Endodermal cell (in vitro differentiated cells): ENCODE data around the gene LINC01488. TPM values are rescaled to one million over a fixed set of nuclear protein-coding genes. Genes with fewer than 3 reads are reported as not detected.

ENCODE experiments used
- DNase-seq: peaks from one replicate; pipeline ENCODE4 v3.0.0-alpha.2; 2017
- H3K27ac ChIP-seq: 2 replicates; pipeline ENCODE4 v1.5.1; 2013; ENCODE audit warnings: mild to moderate bottlenecking, low read depth, low read length, moderate library complexity
- H3K27me3 ChIP-seq: 2 replicates; pipeline ENCODE4 v1.6.1; 2013; ENCODE audit warnings: mild to moderate bottlenecking, low read length, moderate library complexity; ENCODE audit not compliant: insufficient read depth, control insufficient read depth, poor library complexity, severe bottlenecking
- H3K36me3 ChIP-seq: 2 replicates; pipeline ENCODE4 v1.7.0; 2013; ENCODE audit warnings: mild to moderate bottlenecking, low read length, moderate library complexity; ENCODE audit not compliant: control insufficient read depth, insufficient read depth
- H3K4me1 ChIP-seq: one replicate; pipeline ENCODE4 v1.7.0; 2013; ENCODE audit warnings: low read length; ENCODE audit not compliant: control insufficient read depth, insufficient read depth
- H3K4me3 ChIP-seq: 2 replicates; pipeline ENCODE4 v1.5.1; 2013; ENCODE audit warnings: mild to moderate bottlenecking, low read length, moderate library complexity
- H3K9ac ChIP-seq: 2 replicates; pipeline ENCODE4 v1.6.1; 2013; ENCODE audit warnings: mild to moderate bottlenecking, low read length, moderate library complexity; ENCODE audit not compliant: poor library complexity, severe bottlenecking; ENCODE audit errors: extremely low read depth
- H3K9me3 ChIP-seq: 2 replicates; pipeline ENCODE4 v1.6.1; 2013; ENCODE audit warnings: mild to moderate bottlenecking, low read length, moderate library complexity; ENCODE audit not compliant: control insufficient read depth
- H3K27ac Mint-ChIP-seq: 2 replicates; pipeline ENCODE4 v1.8.0; 2020; ENCODE audit warnings: mixed read lengths
- H3K27me3 Mint-ChIP-seq: 2 replicates; pipeline ENCODE4 v1.8.0; 2021; ENCODE audit warnings: mild to moderate bottlenecking, mixed read lengths; ENCODE audit not compliant: insufficient read depth
- H3K36me3 Mint-ChIP-seq: 2 replicates; pipeline ENCODE4 v1.8.0; 2020; ENCODE audit warnings: low read depth, mixed read lengths
- H3K4me1 Mint-ChIP-seq: 2 replicates; pipeline ENCODE4 v1.8.0; 2020; ENCODE audit warnings: mixed read lengths
- H3K4me3 Mint-ChIP-seq: 2 replicates; pipeline ENCODE4 v1.8.0; 2020; ENCODE audit warnings: mild to moderate bottlenecking, moderate library complexity, mixed read lengths
- H3K9me3 Mint-ChIP-seq: 2 replicates; pipeline ENCODE4 v1.8.0; 2020; ENCODE audit warnings: mild to moderate bottlenecking, mixed read lengths
- CTCF ChIP-seq: fragments of 200-600 bp; sonication (generic); conservative IDR thresholded peaks from 2 replicates; pipeline ENCODE4 v1.5.0; 2021; ENCODE audit warnings: antibody characterized with exemption, mild to moderate bottlenecking
- WGBS, 2 experiments: methylation state at CpG; one replicate each; pipeline versions ENCODE4 v1.1.5 to v1.1.7; 2013; ENCODE audit warnings: missing lambda C conversion rate in 2 of 2, mixed read lengths in 1 of 2; ENCODE audit not compliant: insufficient coverage in 1 of 2, insufficient read length in 1 of 2; 5-methylcytosine and 5-hydroxymethylcytosine counted together
- total RNA-seq, 2 donors: library from RNA; stranded (reverse); fragmentation: NEBNext Ultra II Directional in 1 of 2; extraction: Animal tissue kit (Norgen Biotek cat#: 25700) in 1 of 2; gene quantifications; 2 replicates in 1 of 2; 3 replicates in 1 of 2; pipeline ENCODE4 v1.2.1, GENCODE V29; 2021

The LINC01488 gene
- total RNA-seq, 2 donors from 2014 or later: not detected

GRCh38 chr11:69510471-69511357 lies 29.3 kb downstream of the LINC01488 start:
- H3K27ac Mint-ChIP-seq: no peak overlapping the region
- Histone ChIP-seq H3K4me1 (no peaks in the 10 kb centered on the region), H3K27ac (no peak overlapping the region), H3K9ac (no peak overlapping the region), H3K9me3 (no peaks in the 10 kb centered on the region), H3K27me3 (no peaks in the 10 kb centered on the region), H3K36me3 (no peaks in the 10 kb centered on the region), H3K4me3 (no peak overlapping the region)
- H3K4me1 Mint-ChIP-seq: no peaks in the 10 kb centered on the region
- no peak for TF ChIP-seq CTCF
- peaks cover 5% of the 10 kb centered on the region for H3K9me3 Mint-ChIP-seq
- H3K4me3 Mint-ChIP-seq: no peak overlapping the region
- WGBS, 2 experiments: 89 to 92% methylated on average over 5 to 14 of the region's 14 CpGs
- DNase-seq: peak; percentile 48
- H3K36me3 Mint-ChIP-seq: no peaks in the 10 kb centered on the region
- no peaks in the 10 kb centered on the region for H3K27me3 Mint-ChIP-seq

GRCh38 chr11:69511358-69512055 lies 30.0 kb downstream of the LINC01488 start:
- DNase-seq: peak; percentile 24
- no peaks in the 10 kb centered on the region for H3K27me3 Mint-ChIP-seq
- no peaks in the 10 kb centered on the region for H3K36me3 Mint-ChIP-seq

GRCh38 chr11:69512136-69512535 lies 30.7 kb downstream of the LINC01488 start:
- H3K4me3 ChIP-seq: no peak overlapping the region
- no peak for TF ChIP-seq CTCF
- no peaks in the 10 kb centered on the region for H3K4me1 ChIP-seq
- H3K9me3 Mint-ChIP-seq: peaks cover 6% of the 10 kb centered on the region
- WGBS, 2 experiments: 91% methylated on average over 8 of the region's 8 CpGs; no CpG with 5 or more reads in 1 of the 2 experiments
- DNase-seq: no peak
- H3K27me3 Mint-ChIP-seq: peaks cover 2% of the 10 kb centered on the region
- H3K27ac Mint-ChIP-seq: no peak overlapping the region
- H3K27ac ChIP-seq: no peak overlapping the region
- H3K4me3 Mint-ChIP-seq: no peak overlapping the region
- H3K4me1 Mint-ChIP-seq: no peaks in the 10 kb centered on the region
- H3K36me3 ChIP-seq: no peaks in the 10 kb centered on the region
- H3K27me3 ChIP-seq: no peaks in the 10 kb centered on the region
- no peaks in the 10 kb centered on the region for H3K36me3 Mint-ChIP-seq
- no peak overlapping the region for H3K9ac ChIP-seq
- H3K9me3 ChIP-seq: no peaks in the 10 kb centered on the region

More at GRCh38 chr11:69511358-69512055, 30.0 kb downstream of the LINC01488 start:
- H3K9me3 Mint-ChIP-seq: peaks cover 3% of the 10 kb centered on the region
- no peak for TF ChIP-seq CTCF
- no peaks in the 10 kb centered on the region for H3K4me1 Mint-ChIP-seq
- no peak overlapping the region for H3K27ac ChIP-seq
- no peaks in the 10 kb centered on the region for H3K36me3 ChIP-seq
- H3K4me3 Mint-ChIP-seq: no peak overlapping the region
- H3K27ac Mint-ChIP-seq: no peak overlapping the region
- no peaks in the 10 kb centered on the region for H3K27me3 ChIP-seq
- 92 to 93% methylated on average over 12 to 21 of the region's 21 CpGs for WGBS, 2 experiments
- no peak overlapping the region for H3K4me3 ChIP-seq
- no peaks in the 10 kb centered on the region for H3K9me3 ChIP-seq
- H3K9ac ChIP-seq: no peak overlapping the region
- no peaks in the 10 kb centered on the region for H3K4me1 ChIP-seq
